Activated CD4-positive, alpha-beta memory T cell treated with anti-CD3 and anti-CD28 coated beads for 36 hours (primary cell): ENCODE measurements around the gene AUH. TPM values are rescaled to one million over a fixed set of nuclear protein-coding genes. Genes with fewer than 3 reads are reported as not detected.
"Not testable (repeated sequence)": the region's sequence is repeated elsewhere in the genome, so short reads cannot be mapped to it uniquely, and the experiment has no call there.

Source experiments
- CTCF ChIA-PET: fragments of 350-600 bp; sonication (Branson Sonifier 250); formaldehyde crosslinking; loops from one replicate; lab custom pipeline; 2021; ENCODE audit warnings: antibody characterized with exemption, inconsistent platforms; lab: Charles Lee
- POLR2A ChIA-PET: fragments of 350-600 bp; sonication (Branson Sonifier 250); formaldehyde crosslinking; loops from one replicate; lab custom pipeline; 2021; ENCODE audit warnings: antibody characterized with exemption; lab: Charles Lee
- DNase-seq: peaks from one replicate; pipeline ENCODE4 v3.0.0-alpha.2; 2020
- H3K27ac Mint-ChIP-seq: one replicate; pipeline ENCODE4 v1.8.0; 2021; ENCODE audit warnings: mixed read lengths
- H3K27me3 Mint-ChIP-seq: one replicate; pipeline ENCODE4 v1.8.0; 2021; ENCODE audit warnings: mixed read lengths
- H3K36me3 Mint-ChIP-seq: one replicate; pipeline ENCODE4 v1.8.0; 2021; ENCODE audit warnings: mixed read lengths
- H3K4me1 Mint-ChIP-seq: one replicate; pipeline ENCODE4 v1.8.0; 2021; ENCODE audit warnings: low read depth, mixed read lengths
- H3K4me3 Mint-ChIP-seq: one replicate; pipeline ENCODE4 v1.8.0; 2021; ENCODE audit warnings: mild to moderate bottlenecking, mixed read lengths
- H3K9me3 Mint-ChIP-seq: one replicate; pipeline ENCODE4 v1.8.0; 2021; ENCODE audit warnings: mixed read lengths
- intact Hi-C: fragments of 100-400 bp; cut with micrococcal nuclease; formaldehyde crosslinking; loops from one replicate; pipeline ENCODE4 v1.15.1; 2023
- total RNA-seq, 2 experiments: library from RNA; stranded (reverse); gene quantifications; one replicate each; pipeline ENCODE4 v1.2.3, GENCODE V29; 2021

AUH gene
- total RNA-seq, 2 experiments from 2014 or later = 38.8 to 40.9 TPM

DNA sequence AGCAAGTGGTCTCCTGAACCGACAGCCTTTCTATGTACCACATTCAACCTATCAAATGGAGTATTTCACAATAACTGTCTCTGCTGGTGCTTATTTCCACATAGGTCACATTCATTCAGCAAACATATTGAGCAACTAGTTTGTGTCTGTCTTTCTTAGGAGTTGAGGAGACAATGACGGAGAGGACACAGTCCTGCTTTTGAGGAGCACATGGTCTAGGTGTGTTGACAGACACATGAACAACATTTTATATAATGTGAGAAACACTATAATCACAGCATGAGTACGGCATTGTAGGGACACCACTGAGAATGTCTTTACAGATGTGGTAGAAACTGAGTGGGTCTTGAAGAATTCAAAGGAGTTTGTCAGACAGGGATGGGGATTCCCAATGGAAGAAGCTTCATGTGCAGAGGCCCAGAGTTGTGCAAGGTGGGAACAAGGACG is 33.4 kb upstream of the AUH start:
- Mint-ChIP-seq H3K36me3 (no peaks in the 10 kb centered on the region), H3K27ac (peak overlapping the region; percentile 78), H3K9me3 (no peaks in the 10 kb centered on the region), H3K4me3 (peak overlapping the region; percentile 19), H3K27me3 (peaks cover 15% of the 10 kb centered on the region), H3K4me1 (peaks cover 19% of the 10 kb centered on the region)
- DNase-seq = no peak
- ChIA-PET CTCF (interaction anchor here (1.0 to 1.1 kb wide), 3 partner anchors 35 to 480 kb away, joined by 3 read pairs; no protein-coding TSS in a partner anchor), POLR2A (interaction anchor here (0.8 to 2.1 kb wide), 8 partner anchors 20 to 187 kb away, joined by 3 to 8 read pairs (median 4); partner anchors contain the start of gene NFIL3)
- intact Hi-C loops = loop anchor here (1.0 kb wide), 3 partner anchors 20 to 46 kb away; no protein-coding TSS in a partner anchor

DNA sequence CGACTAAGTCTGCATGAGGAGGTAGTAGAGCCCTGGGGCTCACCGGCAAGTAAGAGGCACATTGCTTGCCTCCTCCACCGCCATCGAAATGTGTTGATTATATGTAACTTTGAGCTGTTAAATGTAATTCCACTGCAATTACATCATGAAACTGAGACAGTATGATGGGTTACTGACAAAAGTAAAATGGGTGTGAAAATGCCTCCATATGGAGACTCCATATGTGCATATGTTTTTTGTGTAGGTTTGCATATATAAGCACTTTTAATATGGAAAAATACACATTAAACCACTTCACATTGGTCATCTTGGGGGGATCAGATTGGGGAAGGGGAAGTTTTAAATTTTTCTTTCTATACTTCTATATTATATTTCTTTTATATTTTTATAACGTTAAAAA is 32.1 kb upstream of the AUH start:
- no peak overlapping the region for H3K27ac Mint-ChIP-seq
- H3K36me3 Mint-ChIP-seq = no peaks in the 10 kb centered on the region
- H3K4me1 Mint-ChIP-seq = peaks cover 19% of the 10 kb centered on the region
- no peak overlapping the region for H3K4me3 Mint-ChIP-seq
- ChIA-PET CTCF (no interaction called here), POLR2A (no interaction called here)
- intact Hi-C loops = no loop called here
- DNase-seq = no peak
- no peaks in the 10 kb centered on the region for H3K9me3 Mint-ChIP-seq
- peaks cover 9% of the 10 kb centered on the region for H3K27me3 Mint-ChIP-seq

GRCh38 chr9:91392435-91392834 is 30.7 kb upstream of the AUH start:
- CTCF ChIA-PET = no interaction called here

GRCh38 chr9:91391818-91392217 is 30.1 kb upstream of the AUH start:
- Mint-ChIP-seq H3K4me1 (peaks cover 19% of the 10 kb centered on the region), H3K4me3 (no peak overlapping the region), H3K27ac (no peak overlapping the region), H3K36me3 (no peaks in the 10 kb centered on the region), H3K27me3 (peaks cover 4% of the 10 kb centered on the region), H3K9me3 (no peaks in the 10 kb centered on the region)
- ChIA-PET POLR2A (no interaction called here), CTCF (no interaction called here)
- intact Hi-C loops = no loop called here
- DNase-seq = no peak

More at GRCh38 chr9:91392435-91392834, 30.7 kb upstream of the AUH start:
- H3K4me3 Mint-ChIP-seq = no peak overlapping the region
- no peak overlapping the region for H3K27ac Mint-ChIP-seq
- no peaks in the 10 kb centered on the region for H3K36me3 Mint-ChIP-seq
- intact Hi-C loops = no loop called here
- peaks cover 19% of the 10 kb centered on the region for H3K4me1 Mint-ChIP-seq
- no peaks in the 10 kb centered on the region for H3K9me3 Mint-ChIP-seq
- POLR2A ChIA-PET = no interaction called here
- no peak for DNase-seq
- peaks cover 4% of the 10 kb centered on the region for H3K27me3 Mint-ChIP-seq

DNA sequence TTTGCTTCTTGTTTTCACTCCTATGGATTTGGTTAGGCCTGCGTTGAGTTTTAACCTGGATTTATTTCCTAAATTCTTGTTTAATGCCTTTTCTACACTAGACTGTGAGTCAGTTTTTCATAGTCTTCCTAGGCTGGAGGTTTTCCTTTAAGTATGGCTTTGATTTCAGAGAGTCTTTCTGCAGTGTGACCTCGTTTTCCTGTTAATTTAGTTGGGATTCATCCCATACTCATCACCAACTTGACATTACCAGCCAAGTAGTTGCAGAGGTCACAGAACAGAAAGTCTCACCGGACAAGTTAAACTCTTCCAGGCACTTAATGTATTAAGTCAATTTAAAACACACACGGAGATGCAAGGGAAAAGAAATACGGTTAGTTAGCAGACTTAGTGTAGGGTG is 29.7 kb upstream of the AUH start:
- no peaks in the 10 kb centered on the region for H3K9me3 Mint-ChIP-seq
- peaks cover 4% of the 10 kb centered on the region for H3K27me3 Mint-ChIP-seq
- no peaks in the 10 kb centered on the region for H3K36me3 Mint-ChIP-seq
- ChIA-PET POLR2A (no interaction called here), CTCF (no interaction called here)
- no peak overlapping the region for H3K27ac Mint-ChIP-seq
- H3K4me3 Mint-ChIP-seq = no peak overlapping the region
- intact Hi-C loops = no loop called here
- DNase-seq = no peak
- peaks cover 18% of the 10 kb centered on the region for H3K4me1 Mint-ChIP-seq

DNA sequence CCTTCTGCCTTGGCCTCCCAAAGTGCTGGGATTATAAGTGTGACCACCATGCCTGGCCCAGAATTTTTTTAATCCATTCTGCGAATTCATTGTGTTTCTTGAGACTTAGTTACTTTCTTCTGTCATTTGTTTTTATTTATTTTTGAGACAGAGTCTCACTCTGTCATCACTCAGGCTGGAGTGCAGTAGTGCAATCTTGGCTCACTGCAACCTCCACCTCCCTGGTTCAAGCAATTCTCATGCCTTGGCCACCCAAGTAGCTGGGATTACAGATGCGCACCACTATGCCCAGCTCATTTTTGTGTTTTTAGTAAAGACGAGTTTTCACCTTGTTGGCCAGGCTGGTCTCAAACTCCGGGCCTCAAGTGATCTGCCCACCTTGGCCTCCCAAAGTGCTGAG is 28.0 kb upstream of the AUH start:
- H3K4me1 Mint-ChIP-seq, H3K27ac Mint-ChIP-seq, CTCF ChIA-PET: not testable (repeated sequence)

DNA sequence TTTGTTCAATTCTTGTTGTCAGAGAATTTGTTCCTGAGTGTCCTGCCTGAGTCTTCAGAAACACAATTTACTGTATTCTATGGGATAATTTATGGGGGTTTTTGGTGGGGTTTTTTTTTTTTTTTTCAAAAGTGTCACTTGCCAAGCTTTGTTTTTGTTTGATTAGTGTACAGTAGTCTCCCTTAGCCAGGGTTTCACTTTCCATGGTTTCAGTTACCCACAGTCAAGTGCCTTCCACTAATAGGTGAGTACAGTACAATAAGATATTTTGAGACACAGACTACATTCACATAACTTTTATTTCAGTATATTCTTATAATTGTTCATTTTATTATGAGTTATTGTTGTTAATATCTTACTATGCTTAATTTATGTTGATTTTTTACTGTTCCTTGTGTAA is 25.0 kb upstream of the AUH start:
- H3K36me3 Mint-ChIP-seq = no peaks in the 10 kb centered on the region
- ChIA-PET CTCF (no interaction called here), POLR2A (no interaction called here)
- no peak for DNase-seq
- no peaks in the 10 kb centered on the region for H3K9me3 Mint-ChIP-seq
- no peaks in the 10 kb centered on the region for H3K4me1 Mint-ChIP-seq
- H3K4me3 Mint-ChIP-seq = no peak overlapping the region
- peaks cover 6% of the 10 kb centered on the region for H3K27me3 Mint-ChIP-seq
- no peak overlapping the region for H3K27ac Mint-ChIP-seq
- intact Hi-C loops = no loop called here

More for the DNA sequence above, 28.0 kb upstream of the AUH start:
- intact Hi-C loops, H3K9me3 Mint-ChIP-seq, H3K4me3 Mint-ChIP-seq, DNase-seq, POLR2A ChIA-PET, H3K27me3 Mint-ChIP-seq, H3K36me3 Mint-ChIP-seq: not testable (repeated sequence)

- CTCF ChIA-PET = no interaction called here
- POLR2A ChIA-PET = no interaction called here
- intact Hi-C loops = no loop called here
These were observed 23.2 kb upstream of the AUH start for GRCh38 chr9:91384954-91385353.

GRCh38 chr9:91383577-91383976 is 21.9 kb upstream of the AUH start:
- Mint-ChIP-seq H3K9me3 (no peaks in the 10 kb centered on the region), H3K27ac (no peak overlapping the region), H3K4me1 (no peaks in the 10 kb centered on the region), H3K4me3 (no peak overlapping the region), H3K36me3 (no peaks in the 10 kb centered on the region), H3K27me3 (peaks cover 7% of the 10 kb centered on the region)
- intact Hi-C loops = no loop called here
- no peak for DNase-seq
- ChIA-PET POLR2A (no interaction called here), CTCF (no interaction called here)

More at GRCh38 chr9:91384954-91385353, 23.2 kb upstream of the AUH start:
- Mint-ChIP-seq H3K36me3 (no peaks in the 10 kb centered on the region), H3K27me3 (peaks cover 6% of the 10 kb centered on the region), H3K27ac (no peak overlapping the region), H3K4me1 (no peaks in the 10 kb centered on the region), H3K9me3 (no peaks in the 10 kb centered on the region), H3K4me3 (no peak overlapping the region)
- no peak for DNase-seq

DNA sequence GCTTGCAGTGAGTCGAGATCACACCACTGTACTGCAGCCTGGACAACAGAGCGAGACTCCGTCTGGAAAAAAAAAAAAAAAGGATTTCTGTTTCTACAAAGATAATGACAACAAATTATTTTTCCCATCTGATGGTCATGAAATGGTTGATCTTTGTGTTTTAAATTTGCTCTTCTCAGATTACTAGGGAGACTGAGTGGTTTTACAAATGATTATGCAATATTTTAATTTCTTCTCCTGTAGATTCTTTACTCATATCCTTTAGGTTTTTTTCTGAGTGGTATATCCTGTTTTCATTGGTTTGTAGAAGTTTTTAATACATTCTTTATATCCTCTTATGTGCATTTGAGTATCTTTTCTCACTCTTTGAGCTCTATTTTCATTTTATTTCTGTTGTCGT is 20.6 kb upstream of the AUH start:
- CTCF ChIA-PET = no interaction called here

GRCh38 chr9:91379426-91379825 is 17.7 kb upstream of the AUH start:
- Mint-ChIP-seq H3K4me1 (peaks cover 4% of the 10 kb centered on the region), H3K27me3 (peaks cover 10% of the 10 kb centered on the region), H3K36me3 (no peaks in the 10 kb centered on the region), H3K9me3 (peaks cover 4% of the 10 kb centered on the region), H3K4me3 (no peak overlapping the region), H3K27ac (no peak overlapping the region)
- CTCF ChIA-PET = no interaction called here
- no peak for DNase-seq
- POLR2A ChIA-PET = no interaction called here
- intact Hi-C loops = no loop called here

More for the DNA sequence above, 20.6 kb upstream of the AUH start:
- Mint-ChIP-seq H3K36me3 (no peaks in the 10 kb centered on the region), H3K27me3 (peaks cover 7% of the 10 kb centered on the region), H3K4me1 (no peaks in the 10 kb centered on the region), H3K4me3 (no peak overlapping the region), H3K9me3 (peaks cover 4% of the 10 kb centered on the region), H3K27ac (no peak overlapping the region)
- intact Hi-C loops = no loop called here
- no peak for DNase-seq
- POLR2A ChIA-PET = no interaction called here

DNA sequence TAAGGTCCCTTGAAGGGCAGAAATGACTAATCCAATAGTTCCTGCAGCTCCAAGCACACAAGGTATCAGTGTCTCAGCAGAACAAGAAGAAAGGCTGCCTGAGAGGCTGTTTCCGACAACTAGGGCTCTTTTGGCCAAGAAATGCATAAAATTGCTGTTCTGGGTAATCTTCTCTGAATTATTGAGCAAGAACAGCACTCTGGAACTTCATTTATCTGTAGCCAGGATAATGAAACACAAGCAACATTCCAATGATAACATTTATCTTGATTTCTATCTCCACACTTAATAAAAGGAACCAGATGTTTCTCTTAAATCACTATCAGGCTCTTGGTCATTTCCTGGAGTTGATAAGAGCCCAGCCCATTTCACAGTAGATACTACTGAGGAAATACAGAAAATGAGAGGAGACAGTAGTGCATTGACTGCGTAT is 17.0 kb upstream of the AUH start:
- Mint-ChIP-seq H3K4me3 (no peak overlapping the region), H3K27ac (no peak overlapping the region), H3K4me1 (peaks cover 4% of the 10 kb centered on the region), H3K9me3 (peaks cover 4% of the 10 kb centered on the region), H3K36me3 (no peaks in the 10 kb centered on the region), H3K27me3 (peaks cover 10% of the 10 kb centered on the region)
- DNase-seq = no peak
- intact Hi-C loops = no loop called here
- POLR2A ChIA-PET = no interaction called here
- CTCF ChIA-PET = interaction anchor here (0.8 kb wide), 1 partner anchor 54 kb away, joined by 3 read pairs; no protein-coding TSS in a partner anchor

DNA sequence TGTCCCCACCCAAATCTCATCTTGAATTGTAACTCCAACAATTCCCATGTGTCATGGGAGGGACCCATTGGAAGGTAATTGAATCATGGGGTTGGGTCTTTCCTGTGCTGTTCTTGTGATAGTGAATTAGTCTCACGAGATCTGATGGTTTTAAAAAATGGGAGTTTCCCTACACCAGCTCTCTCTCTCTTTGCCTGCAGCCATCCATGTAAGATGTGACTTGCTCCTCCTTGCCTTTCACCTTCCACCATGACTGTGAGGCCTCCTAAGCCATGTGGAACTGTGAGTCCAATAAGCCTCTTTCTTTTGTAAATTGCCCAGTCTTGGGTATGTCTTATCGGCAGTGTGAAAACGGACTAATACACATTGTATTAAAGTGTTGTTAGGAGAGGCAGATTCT is 16.3 kb upstream of the AUH start:
- H3K4me3 Mint-ChIP-seq, H3K4me1 Mint-ChIP-seq, H3K27ac Mint-ChIP-seq, intact Hi-C loops, H3K36me3 Mint-ChIP-seq, H3K27me3 Mint-ChIP-seq, POLR2A ChIA-PET, H3K9me3 Mint-ChIP-seq, DNase-seq: not testable (repeated sequence)
- CTCF ChIA-PET = interaction anchor here (0.8 kb wide), 1 partner anchor 55 kb away, joined by 3 read pairs; no protein-coding TSS in a partner anchor
